GM12891 (cell line): ENCODE results near the gene CEACAM20.

Experiments
- POLR2A ChIP-seq: IDR thresholded peaks from 2 replicates; pipeline ENCODE4 v1.6.1; 2011; ENCODE audit warnings: low read depth, low read length, control low read depth
- POLR2AphosphoS5 ChIP-seq: IDR thresholded peaks from 2 replicates; pipeline ENCODE4 v1.6.1; 2011; ENCODE audit warnings: low read depth, low read length, control low read depth
- SPI1 ChIP-seq: IDR thresholded peaks from 2 replicates; pipeline ENCODE4 v1.6.1; 2011; ENCODE audit warnings: low read depth, low read length, control low read depth

GRCh38 chr19:44577566-44577874 is 48.0 kb upstream of the CEACAM20 start:
- TF ChIP-seq POLR2A (no peak), POLR2AphosphoS5 (no peak), SPI1 (no peak)
